HL-60 (cell line): ENCODE data around the gene COL24A1.

Experiments used
- DNase-seq, 2 experiments: peaks; one replicate each; pipeline ENCODE4 v3.0.0-alpha.2; 2010 to 2020; ENCODE audit warnings: low read depth in 1 of 2, low spot score in 1 of 2
- H3K27ac ChIP-seq: fragments of 250-450 bp; sonication (Bioruptor Pico); replicated peaks from 2 replicates; pipeline ENCODE4 v1.5.1; 2020; ENCODE audit warnings: mild to moderate bottlenecking, moderate library complexity
- H3K27me3 ChIP-seq: fragments of 250-450 bp; sonication (Bioruptor Pico); 2 replicates; pipeline ENCODE4 v1.5.1; 2021; ENCODE audit warnings: mild to moderate bottlenecking, moderate library complexity; ENCODE audit not compliant: insufficient read depth, poor library complexity, severe bottlenecking
- H3K4me3 ChIP-seq: replicated peaks from 2 replicates; pipeline ENCODE4 v1.5.1; 2011; ENCODE audit warnings: mild to moderate bottlenecking, control low read depth, low read length; ENCODE audit not compliant: insufficient read depth
- GABPA ChIP-seq: IDR thresholded peaks from 2 replicates; pipeline ENCODE4 v1.6.1; 2012; ENCODE audit warnings: low read depth
- POLR2AphosphoS5 ChIP-seq: IDR thresholded peaks from 2 replicates; pipeline ENCODE4 v1.6.1; 2012; ENCODE audit warnings: low read depth
- SPI1 ChIP-seq: IDR thresholded peaks from 2 replicates; pipeline ENCODE4 v1.6.1; 2012; ENCODE audit warnings: low read depth, mild to moderate bottlenecking, borderline replicate concordance
- TF ChIP-seq, protein P1 (sequence below): IDR thresholded peaks from one replicate; pipeline ENCODE4 v1.5.1; 2011; ENCODE audit warnings: low read length, control low read depth, inconsistent platforms; ENCODE audit not compliant: insufficient read depth
- TF ChIP-seq, protein P2 (sequence below): IDR thresholded peaks from 2 replicates; pipeline ENCODE4 v1.6.1; 2012; ENCODE audit warnings: low read depth; ENCODE audit not compliant: insufficient replicate concordance

Gene COL24A1

DNA sequence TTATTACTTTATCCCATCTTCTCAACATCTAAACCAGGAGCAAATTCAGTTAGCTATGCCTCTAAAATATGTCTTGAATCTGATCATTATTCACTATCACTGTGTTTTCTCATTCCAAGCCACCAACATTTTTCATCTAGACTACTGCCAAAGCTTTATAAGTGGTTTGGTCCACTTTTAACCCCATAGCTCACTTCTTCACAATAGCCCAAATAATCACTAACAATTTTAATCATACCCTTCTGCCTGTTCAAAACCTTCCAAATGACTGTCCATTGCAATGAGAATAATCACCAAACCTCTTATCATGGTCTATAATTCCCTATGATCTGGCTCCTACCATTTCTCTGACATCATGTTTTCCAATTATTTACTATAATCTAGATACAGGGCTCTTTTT is 298.6 kb downstream of the COL24A1 start:
- Histone ChIP-seq H3K27ac (no peak overlapping the region), H3K4me3 (no peak overlapping the region), H3K27me3 (no peaks in the 10 kb centered on the region)
- no peak for DNase-seq
- TF ChIP-seq, protein P1, sequence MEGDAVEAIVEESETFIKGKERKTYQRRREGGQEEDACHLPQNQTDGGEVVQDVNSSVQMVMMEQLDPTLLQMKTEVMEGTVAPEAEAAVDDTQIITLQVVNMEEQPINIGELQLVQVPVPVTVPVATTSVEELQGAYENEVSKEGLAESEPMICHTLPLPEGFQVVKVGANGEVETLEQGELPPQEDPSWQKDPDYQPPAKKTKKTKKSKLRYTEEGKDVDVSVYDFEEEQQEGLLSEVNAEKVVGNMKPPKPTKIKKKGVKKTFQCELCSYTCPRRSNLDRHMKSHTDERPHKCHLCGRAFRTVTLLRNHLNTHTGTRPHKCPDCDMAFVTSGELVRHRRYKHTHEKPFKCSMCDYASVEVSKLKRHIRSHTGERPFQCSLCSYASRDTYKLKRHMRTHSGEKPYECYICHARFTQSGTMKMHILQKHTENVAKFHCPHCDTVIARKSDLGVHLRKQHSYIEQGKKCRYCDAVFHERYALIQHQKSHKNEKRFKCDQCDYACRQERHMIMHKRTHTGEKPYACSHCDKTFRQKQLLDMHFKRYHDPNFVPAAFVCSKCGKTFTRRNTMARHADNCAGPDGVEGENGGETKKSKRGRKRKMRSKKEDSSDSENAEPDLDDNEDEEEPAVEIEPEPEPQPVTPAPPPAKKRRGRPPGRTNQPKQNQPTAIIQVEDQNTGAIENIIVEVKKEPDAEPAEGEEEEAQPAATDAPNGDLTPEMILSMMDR = no peak
- TF ChIP-seq POLR2AphosphoS5 (no peak), GABPA (no peak), SPI1 (no peak)

DNA sequence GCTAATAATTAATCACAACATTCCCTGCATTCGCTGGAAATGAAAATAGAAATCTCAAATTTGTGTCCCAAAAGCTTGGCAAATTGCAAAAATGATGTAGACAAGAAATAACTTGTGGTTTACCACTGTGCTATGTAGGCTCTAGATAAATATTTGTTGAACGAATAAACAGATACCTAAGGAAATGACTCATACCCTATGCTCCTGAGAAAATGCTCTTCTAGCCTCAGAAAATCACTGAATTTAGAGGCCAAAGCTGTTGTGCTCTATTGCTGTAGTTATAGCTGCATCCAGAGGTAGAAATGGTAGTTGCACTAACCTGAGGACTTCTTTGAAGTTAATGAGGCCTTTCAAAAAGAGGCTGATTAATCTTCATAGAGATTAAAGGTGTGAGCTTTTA is 306.3 kb downstream of the COL24A1 start:
- H3K27ac ChIP-seq = no peak overlapping the region
- TF ChIP-seq, protein P2, sequence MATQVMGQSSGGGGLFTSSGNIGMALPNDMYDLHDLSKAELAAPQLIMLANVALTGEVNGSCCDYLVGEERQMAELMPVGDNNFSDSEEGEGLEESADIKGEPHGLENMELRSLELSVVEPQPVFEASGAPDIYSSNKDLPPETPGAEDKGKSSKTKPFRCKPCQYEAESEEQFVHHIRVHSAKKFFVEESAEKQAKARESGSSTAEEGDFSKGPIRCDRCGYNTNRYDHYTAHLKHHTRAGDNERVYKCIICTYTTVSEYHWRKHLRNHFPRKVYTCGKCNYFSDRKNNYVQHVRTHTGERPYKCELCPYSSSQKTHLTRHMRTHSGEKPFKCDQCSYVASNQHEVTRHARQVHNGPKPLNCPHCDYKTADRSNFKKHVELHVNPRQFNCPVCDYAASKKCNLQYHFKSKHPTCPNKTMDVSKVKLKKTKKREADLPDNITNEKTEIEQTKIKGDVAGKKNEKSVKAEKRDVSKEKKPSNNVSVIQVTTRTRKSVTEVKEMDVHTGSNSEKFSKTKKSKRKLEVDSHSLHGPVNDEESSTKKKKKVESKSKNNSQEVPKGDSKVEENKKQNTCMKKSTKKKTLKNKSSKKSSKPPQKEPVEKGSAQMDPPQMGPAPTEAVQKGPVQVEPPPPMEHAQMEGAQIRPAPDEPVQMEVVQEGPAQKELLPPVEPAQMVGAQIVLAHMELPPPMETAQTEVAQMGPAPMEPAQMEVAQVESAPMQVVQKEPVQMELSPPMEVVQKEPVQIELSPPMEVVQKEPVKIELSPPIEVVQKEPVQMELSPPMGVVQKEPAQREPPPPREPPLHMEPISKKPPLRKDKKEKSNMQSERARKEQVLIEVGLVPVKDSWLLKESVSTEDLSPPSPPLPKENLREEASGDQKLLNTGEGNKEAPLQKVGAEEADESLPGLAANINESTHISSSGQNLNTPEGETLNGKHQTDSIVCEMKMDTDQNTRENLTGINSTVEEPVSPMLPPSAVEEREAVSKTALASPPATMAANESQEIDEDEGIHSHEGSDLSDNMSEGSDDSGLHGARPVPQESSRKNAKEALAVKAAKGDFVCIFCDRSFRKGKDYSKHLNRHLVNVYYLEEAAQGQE = no peak
- TF ChIP-seq POLR2AphosphoS5 (no peak), GABPA (no peak), SPI1 (no peak)
- TF ChIP-seq, protein P1 = no peak
- no peak for DNase-seq
- H3K4me3 ChIP-seq = no peak overlapping the region
- no peaks in the 10 kb centered on the region for H3K27me3 ChIP-seq

DNA sequence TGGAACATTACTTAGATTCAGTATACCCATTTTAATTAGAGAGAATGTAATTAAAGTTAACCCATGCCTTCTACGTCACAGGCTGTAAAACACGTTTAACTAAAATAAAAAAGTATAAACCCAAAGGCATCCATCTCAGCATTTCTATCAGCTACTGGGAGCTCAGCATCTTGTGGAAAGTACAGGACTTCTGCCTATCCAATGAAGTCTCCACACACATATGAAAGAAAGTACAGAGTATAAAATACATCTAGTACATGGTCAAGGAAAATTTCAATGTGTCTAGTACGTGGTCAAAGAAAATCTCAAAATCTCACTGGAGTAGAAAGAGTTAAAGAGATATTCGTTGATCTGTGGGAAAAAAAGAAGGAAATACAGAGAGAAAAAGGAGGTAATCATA is 306.9 kb downstream of the COL24A1 start:
- Histone ChIP-seq H3K4me3 (no peak overlapping the region), H3K27me3 (no peaks in the 10 kb centered on the region), H3K27ac (no peak overlapping the region)
- TF ChIP-seq SPI1 = no peak
- TF ChIP-seq, protein P1 = no peak
- no peak for TF ChIP-seq POLR2AphosphoS5
- TF ChIP-seq, protein P2 = no peak
- TF ChIP-seq GABPA = no peak
- DNase-seq = no peak

DNA sequence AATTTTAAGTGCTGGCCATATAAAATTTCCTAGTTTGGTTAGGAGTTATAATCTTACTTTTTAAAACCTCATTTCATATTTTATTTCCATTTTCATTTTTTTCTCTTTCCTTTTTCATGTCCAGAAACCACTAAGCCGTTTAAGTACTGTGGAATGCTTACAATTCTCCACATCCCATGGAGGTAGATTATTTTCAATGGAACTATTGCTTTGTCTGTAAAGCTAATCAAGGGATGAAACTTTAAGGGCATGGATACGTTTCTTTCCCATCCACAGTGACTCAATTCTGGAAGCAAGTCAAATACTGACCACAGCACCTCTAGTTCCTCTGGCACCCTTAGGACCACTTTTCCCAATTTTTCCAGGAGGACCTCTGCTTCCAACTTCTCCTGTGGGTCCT is 309.2 kb downstream of the COL24A1 start:
- no peak for TF ChIP-seq SPI1
- no peak for TF ChIP-seq GABPA
- no peak for TF ChIP-seq POLR2AphosphoS5
- TF ChIP-seq, protein P2 = no peak
- TF ChIP-seq, protein P1 = no peak
- no peak for DNase-seq
- no peak overlapping the region for H3K27ac ChIP-seq
- H3K27me3 ChIP-seq = no peaks in the 10 kb centered on the region
- H3K4me3 ChIP-seq = no peak overlapping the region
